NCI-H1105 (cell line): ENCODE measurements around the gene PTPRN2.
"Not testable (repeated sequence)": the region's sequence is repeated elsewhere in the genome, so short reads cannot be mapped to it uniquely, and the experiment has no call there.

Experiments
- DNase-seq: peaks from one replicate; lab custom pipeline; 2025; lab: John Stamatoyannopoulos, UW

Gene PTPRN2

GRCh38 chr7:157928171-157928794 is 659.3 kb downstream of the PTPRN2 start:
- DNase-seq = no peak

DNA sequence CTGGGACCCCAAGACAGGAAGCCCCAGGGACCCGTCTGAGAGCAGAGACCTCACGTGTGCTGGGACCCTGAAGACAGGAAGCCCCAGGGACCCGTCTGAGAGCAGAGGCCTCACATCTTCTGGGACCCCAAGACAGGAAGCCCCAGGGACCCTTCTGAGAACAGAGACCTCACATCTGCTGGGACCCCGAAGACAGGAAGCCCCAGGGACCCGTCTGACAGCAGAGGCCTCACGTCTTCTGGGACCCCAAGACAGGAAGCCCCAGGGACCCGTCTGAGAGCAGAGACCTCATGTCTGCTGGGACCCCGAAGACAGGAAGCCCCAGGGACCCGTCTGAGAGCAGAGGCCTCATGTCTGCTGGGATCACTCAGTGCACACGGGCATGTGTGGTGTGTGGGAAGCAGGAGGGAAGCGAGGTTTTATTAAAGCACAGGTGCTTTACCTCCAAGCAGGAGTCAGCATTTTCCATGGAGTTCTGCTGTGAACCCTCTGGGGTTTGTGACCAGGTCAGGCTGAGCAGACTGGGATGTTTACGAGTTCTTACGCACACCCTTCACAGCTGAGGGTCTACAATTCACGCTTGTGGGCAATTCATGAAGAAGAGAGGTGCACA is 660.2 kb downstream of the PTPRN2 start:
- DNase-seq = no peak

GRCh38 chr7:157926521-157927150 is 661.0 kb downstream of the PTPRN2 start:
- no peak for DNase-seq

DNA sequence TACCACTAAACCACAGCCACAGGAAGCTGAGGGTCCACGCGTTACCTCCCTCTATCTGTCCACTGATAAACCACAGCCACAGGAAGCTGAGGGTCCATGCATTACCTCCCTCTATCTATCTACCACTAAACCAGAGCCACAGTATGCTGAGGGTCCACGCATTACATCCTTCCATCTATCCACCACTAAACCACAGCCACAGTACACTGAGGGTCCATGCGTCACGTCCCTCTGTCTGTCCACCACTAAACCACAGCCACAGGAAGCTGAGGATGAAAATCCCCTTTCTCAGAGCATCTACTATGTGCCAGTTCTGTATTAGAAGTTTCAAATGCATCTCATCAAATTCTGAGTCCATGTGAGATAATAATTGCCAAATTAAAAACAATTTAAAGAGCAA is 661.5 kb downstream of the PTPRN2 start:
- no peak for DNase-seq

DNA sequence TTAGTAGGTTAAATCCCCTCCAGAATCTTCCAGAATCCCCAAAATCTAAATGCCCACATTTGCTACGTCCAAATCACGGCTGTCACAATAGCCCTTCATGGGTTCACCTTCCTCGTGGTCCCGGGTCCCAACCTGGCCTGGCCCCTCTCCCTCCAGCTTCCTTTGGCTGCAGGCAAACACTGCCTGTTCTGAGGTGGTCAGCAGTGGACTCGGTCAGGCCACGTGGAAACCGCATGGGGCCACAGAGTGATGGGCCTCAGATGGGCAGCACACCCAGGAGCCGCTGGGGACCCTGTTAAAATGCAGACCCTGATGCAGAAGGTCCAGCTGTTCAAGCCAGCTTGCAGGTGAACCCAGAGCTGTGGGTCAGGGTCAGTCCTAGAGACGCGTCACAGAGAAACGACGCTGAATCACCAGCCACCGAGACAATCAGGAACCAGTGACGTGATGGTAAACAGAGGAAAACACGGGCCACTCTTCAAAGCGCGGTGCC is 662.2 kb downstream of the PTPRN2 start:
- DNase-seq = no peak

DNA sequence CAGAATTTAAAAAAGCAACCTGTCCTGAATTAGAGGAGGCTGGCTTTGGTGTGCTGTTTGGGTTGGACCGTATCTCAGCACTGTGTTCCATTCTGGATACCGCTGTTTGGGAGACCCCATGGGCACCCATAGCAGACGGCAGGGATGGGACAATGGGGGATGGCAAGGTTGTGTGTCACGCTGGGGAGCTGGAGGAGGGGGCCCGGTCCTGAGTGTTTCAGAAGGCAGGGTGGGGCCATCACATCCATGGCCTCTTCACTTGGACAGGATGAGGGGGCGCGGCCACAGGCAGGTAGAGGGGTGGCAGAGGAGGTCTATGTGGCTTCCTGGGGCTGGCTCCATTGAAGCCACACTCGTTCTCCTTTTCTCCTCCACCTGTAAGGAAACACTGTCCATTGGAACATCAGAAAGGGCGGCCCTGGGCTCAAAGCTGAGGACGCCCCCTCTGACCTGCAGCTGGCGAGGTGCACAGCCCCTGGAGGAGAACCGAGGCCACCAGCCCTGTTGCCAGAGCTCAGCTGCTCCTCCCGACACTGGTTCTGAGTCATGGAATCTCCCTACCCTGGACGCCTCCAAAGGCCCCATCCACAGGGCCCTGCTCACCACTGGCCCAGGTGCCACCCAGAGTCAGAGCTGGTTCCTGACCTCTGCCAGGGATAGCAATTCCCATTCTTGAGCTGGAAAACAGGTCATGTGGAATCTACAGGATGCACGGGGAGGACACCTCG is 663.6 kb downstream of the PTPRN2 start:
- DNase-seq = no peak

- no peak for DNase-seq
These were observed 665.0 kb downstream of the PTPRN2 start for GRCh38 chr7:157922576-157922975.

GRCh38 chr7:157918326-157919080 is 669.1 kb downstream of the PTPRN2 start:
- DNase-seq = no peak

GRCh38 chr7:157916946-157917640 is 670.5 kb downstream of the PTPRN2 start:
- no peak for DNase-seq

DNA sequence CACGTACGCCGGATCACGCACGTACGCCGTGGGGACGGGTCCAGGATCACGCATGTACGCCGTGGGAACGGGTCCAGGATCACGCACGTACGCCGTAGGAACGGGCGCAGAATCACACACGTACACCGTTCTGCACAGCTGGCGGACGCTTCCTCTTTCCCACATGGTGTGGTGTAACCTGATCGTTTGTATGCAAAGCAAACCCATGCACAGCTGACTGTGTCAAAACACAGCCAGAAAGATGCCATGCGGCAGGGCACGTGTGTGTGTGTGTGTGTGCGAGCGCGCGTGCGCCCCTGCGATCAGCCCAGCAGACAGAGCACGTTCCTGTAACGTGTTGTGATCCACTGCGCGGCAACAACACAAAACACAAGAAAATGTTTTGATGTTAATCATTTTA is 677.2 kb downstream of the PTPRN2 start:
- DNase-seq = no peak

DNA sequence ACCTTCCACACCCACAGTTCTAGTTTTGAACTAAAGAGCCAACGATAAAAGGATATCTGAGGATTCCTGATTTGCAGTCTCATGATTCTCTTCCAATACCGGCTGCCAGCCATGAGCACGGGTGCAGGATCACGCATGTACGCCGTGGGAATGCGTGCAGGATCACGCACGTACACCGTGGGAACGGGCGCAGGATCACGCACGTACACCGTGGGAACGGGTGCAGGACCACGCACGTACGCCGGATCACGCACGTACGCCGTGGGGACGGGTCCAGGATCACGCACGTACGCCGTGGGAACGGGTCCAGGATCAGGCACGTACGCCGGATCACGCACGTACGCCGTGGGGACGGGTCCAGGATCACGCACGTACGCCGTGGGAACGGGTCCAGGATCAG is 677.6 kb downstream of the PTPRN2 start:
- not testable (repeated sequence) for DNase-seq

GRCh38 chr7:157909370-157909769 is 678.3 kb downstream of the PTPRN2 start:
- no peak for DNase-seq

DNA sequence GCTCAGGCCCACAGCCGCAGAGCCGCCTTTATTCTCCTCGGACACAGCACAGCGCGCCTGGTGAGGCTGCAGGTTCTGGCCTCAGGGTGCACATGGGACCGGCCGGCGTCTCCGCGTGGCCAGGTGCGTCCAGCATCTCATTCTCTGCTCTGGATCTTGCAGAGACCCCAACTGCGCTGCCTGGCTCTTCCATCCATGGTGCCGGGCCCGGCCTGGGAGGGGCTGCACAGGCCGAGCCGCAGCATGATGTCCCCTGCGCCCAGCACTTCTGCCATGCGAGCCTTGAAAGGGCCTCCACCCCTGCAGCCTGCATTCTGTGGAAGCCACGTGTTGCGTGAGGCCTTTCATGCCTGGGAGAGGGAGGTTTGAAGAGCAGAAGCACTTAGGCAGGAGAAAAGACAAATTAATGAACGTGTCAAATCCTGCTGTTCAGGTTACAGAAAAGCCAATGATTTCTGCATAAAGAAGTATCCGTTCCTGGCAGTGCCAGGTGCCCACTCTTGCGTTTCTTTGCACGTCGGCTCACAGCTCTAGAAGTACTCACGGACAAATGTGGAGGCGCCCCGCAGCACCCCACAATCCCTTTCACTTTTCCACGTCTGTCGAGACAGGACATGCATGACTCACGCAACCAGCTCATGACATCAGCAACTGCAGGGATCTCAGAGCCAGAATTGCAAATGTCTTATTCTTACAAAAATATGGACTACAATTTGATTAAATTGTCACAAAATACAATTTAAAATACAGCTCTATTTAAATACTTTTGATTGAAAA is 679.4 kb downstream of the PTPRN2 start:
- DNase-seq = no peak

- DNase-seq = no peak
These were observed 680.5 kb downstream of the PTPRN2 start for GRCh38 chr7:157907091-157907490.

GRCh38 chr7:157906583-157906982 is 681.0 kb downstream of the PTPRN2 start:
- DNase-seq = no peak

GRCh38 chr7:157905651-157906461 is 681.8 kb downstream of the PTPRN2 start:
- peak; percentile 33 for DNase-seq

GRCh38 chr7:157904866-157905570 is 682.6 kb downstream of the PTPRN2 start:
- no peak for DNase-seq

- no peak for DNase-seq
These were observed 683.3 kb downstream of the PTPRN2 start for GRCh38 chr7:157904211-157904865.

DNA sequence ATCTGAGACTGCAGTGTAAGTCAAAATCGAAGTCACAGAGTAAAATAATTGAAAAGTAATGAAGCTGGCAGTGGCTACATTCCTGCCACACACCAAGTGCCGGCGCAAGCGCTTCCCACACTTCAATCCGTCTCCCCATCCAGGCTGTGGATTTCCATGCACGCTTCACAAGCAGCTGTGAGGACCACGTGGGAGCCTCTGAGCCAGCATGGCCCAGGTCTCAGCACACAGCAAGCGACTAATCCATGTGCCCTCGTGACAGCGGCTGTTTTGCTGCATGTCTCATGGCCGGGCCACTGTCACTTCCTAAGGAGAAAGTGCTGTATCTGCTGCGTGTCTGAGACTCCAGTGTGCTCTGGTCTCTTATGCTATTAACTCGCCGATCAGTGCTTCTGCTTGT is 683.9 kb downstream of the PTPRN2 start:
- DNase-seq = no peak
